Measurements from ENCODE around the gene SV2C. TPM values are rescaled to one million over a fixed set of nuclear protein-coding genes. Genes with fewer than 3 reads are reported as not detected.

The SV2C gene
- total and polyA plus RNA-seq, 2 of the 13 experiments (the other 11 are each of a cell fraction or from before 2014, with no cell fraction given) = not detected

DNA sequence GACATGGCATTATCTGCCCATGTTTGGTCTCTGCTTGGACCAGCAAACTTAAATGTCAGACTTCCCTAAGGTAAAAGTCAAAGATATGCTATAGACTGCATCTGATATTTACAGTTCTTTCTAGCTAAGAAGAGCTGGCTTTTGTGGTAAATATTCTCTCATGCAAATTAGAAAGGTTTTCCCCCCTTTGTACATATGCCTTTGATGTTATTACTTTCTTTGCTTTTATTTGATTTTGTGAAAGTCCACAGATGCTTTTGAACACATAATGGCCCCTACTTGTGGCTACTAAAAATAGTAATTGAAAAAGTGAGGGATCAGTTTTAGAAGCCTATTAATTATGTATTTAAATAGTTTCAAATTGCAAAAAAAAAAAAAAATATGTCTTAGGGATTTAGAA, 104.2 kb downstream of the SV2C start:
- FAIRE-seq (no peak), ATAC-seq (no peak), DNase-seq (ENCODE audit: low spot score) (no peak)
- in situ Hi-C loops (cut with HindIII; ENCODE audit: extremely low pct_ligation_motif_present, low pct_unique_long_range_greater_than_20kb) (no loop called here), intact Hi-C loops (cut with micrococcal nuclease; ENCODE audit: unreplicated experiment) (no loop called here)
- no peak for TF ChIP-seq ZNF629 (CRISPR knock-in tag; conservative IDR thresholded peaks at IDR 0.05)
- TF ChIP-seq, protein P1, sequence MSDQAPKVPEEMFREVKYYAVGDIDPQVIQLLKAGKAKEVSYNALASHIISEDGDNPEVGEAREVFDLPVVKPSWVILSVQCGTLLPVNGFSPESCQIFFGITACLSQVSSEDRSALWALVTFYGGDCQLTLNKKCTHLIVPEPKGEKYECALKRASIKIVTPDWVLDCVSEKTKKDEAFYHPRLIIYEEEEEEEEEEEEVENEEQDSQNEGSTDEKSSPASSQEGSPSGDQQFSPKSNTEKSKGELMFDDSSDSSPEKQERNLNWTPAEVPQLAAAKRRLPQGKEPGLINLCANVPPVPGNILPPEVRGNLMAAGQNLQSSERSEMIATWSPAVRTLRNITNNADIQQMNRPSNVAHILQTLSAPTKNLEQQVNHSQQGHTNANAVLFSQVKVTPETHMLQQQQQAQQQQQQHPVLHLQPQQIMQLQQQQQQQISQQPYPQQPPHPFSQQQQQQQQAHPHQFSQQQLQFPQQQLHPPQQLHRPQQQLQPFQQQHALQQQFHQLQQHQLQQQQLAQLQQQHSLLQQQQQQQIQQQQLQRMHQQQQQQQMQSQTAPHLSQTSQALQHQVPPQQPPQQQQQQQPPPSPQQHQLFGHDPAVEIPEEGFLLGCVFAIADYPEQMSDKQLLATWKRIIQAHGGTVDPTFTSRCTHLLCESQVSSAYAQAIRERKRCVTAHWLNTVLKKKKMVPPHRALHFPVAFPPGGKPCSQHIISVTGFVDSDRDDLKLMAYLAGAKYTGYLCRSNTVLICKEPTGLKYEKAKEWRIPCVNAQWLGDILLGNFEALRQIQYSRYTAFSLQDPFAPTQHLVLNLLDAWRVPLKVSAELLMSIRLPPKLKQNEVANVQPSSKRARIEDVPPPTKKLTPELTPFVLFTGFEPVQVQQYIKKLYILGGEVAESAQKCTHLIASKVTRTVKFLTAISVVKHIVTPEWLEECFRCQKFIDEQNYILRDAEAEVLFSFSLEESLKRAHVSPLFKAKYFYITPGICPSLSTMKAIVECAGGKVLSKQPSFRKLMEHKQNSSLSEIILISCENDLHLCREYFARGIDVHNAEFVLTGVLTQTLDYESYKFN (CRISPR knock-in tag; conservative IDR thresholded peaks at IDR 0.05) = no peak
- no peak for TF ChIP-seq SP5 (CRISPR knock-in tag; IDR thresholded peaks at IDR 0.05; ENCODE audit: borderline replicate concordance, low read depth)
- no peak for TF ChIP-seq KLF15 (CRISPR knock-in tag; IDR thresholded peaks at IDR 0.05; ENCODE audit: borderline replicate concordance)
- no peak for TF ChIP-seq TCF7L2 (IDR thresholded peaks at IDR 0.05; ENCODE audit: low read depth, low read length)
- TF ChIP-seq SMAD1 (CRISPR knock-in tag; IDR thresholded peaks at IDR 0.05; ENCODE audit: borderline replicate concordance, low read depth) = no peak
- TF ChIP-seq ZNF547 (CRISPR knock-in tag; IDR thresholded peaks at IDR 0.05) = no peak
- TF ChIP-seq, protein P2, sequence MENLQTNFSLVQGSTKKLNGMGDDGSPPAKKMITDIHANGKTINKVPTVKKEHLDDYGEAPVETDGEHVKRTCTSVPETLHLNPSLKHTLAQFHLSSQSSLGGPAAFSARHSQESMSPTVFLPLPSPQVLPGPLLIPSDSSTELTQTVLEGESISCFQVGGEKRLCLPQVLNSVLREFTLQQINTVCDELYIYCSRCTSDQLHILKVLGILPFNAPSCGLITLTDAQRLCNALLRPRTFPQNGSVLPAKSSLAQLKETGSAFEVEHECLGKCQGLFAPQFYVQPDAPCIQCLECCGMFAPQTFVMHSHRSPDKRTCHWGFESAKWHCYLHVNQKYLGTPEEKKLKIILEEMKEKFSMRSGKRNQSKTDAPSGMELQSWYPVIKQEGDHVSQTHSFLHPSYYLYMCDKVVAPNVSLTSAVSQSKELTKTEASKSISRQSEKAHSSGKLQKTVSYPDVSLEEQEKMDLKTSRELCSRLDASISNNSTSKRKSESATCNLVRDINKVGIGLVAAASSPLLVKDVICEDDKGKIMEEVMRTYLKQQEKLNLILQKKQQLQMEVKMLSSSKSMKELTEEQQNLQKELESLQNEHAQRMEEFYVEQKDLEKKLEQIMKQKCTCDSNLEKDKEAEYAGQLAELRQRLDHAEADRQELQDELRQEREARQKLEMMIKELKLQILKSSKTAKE (CRISPR knock-in tag; IDR thresholded peaks at IDR 0.05; ENCODE audit: borderline replicate concordance) = no peak
- TF ChIP-seq, protein P3, sequence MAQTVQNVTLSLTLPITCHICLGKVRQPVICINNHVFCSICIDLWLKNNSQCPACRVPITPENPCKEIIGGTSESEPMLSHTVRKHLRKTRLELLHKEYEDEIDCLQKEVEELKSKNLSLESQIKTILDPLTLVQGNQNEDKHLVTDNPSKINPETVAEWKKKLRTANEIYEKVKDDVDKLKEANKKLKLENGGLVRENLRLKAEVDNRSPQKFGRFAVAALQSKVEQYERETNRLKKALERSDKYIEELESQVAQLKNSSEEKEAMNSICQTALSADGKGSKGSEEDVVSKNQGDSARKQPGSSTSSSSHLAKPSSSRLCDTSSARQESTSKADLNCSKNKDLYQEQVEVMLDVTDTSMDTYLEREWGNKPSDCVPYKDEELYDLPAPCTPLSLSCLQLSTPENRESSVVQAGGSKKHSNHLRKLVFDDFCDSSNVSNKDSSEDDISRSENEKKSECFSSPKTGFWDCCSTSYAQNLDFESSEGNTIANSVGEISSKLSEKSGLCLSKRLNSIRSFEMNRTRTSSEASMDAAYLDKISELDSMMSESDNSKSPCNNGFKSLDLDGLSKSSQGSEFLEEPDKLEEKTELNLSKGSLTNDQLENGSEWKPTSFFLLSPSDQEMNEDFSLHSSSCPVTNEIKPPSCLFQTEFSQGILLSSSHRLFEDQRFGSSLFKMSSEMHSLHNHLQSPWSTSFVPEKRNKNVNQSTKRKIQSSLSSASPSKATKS (CRISPR knock-in tag; IDR thresholded peaks at IDR 0.05) = no peak
- no peak for TF ChIP-seq PHF20 (CRISPR knock-in tag; IDR thresholded peaks at IDR 0.05)
- no peak for TF ChIP-seq ZNF124 (CRISPR knock-in tag; IDR thresholded peaks at IDR 0.05)
- TF ChIP-seq MBNL3 (CRISPR knock-in tag; conservative IDR thresholded peaks at IDR 0.05) = no peak
- TF ChIP-seq AGO1 (IDR thresholded peaks at IDR 0.05; ENCODE audit: low read depth, low read length, poor library complexity, severe bottlenecking) = no peak
- no peak for TF ChIP-seq GTF2F1 (IDR thresholded peaks at IDR 0.05; ENCODE audit: low read length)
- no peak for TF ChIP-seq ZNF747 (CRISPR knock-in tag; IDR thresholded peaks at IDR 0.05; ENCODE audit: borderline replicate concordance)
- no peak for TF ChIP-seq HNRNPK (IDR thresholded peaks at IDR 0.05; ENCODE audit: low read depth, low read length, poor library complexity, severe bottlenecking)
- TF ChIP-seq, protein P4, sequence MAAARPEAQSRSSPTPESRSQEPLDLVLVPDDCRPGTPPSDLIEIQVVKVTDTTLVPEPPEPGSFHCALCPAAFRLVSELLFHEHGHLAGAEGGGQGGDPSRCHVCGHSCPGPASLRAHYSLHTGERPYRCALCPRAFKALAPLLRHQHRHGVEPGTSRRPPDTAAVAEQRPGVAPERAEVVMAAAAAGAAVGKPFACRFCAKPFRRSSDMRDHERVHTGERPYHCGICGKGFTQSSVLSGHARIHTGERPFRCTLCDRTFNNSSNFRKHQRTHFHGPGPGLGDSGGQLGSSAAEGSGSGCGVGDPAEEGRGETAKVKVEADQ (CRISPR knock-in tag; IDR thresholded peaks at IDR 0.05; ENCODE audit: borderline replicate concordance) = no peak
- no peak for TF ChIP-seq ZMAT3 (CRISPR knock-in tag; conservative IDR thresholded peaks at IDR 0.05)
- Histone ChIP-seq H3K4me1 (ENCODE audit: insufficient read depth, low read length) (no peaks in the 10 kb centered on the region), H2AFZ (ENCODE audit: low read length) (no peak overlapping the region), H3K4me3 (replicated peaks in 1 of 3; ENCODE audit: insufficient read depth in 1 of 3, low read depth in 2 of 3, low read length in 3 of 3) (no peak overlapping the region), H3K4me2 (ENCODE audit: low read depth, low read length) (no peak overlapping the region), H3K79me2 (ENCODE audit: insufficient read depth, low read length) (no peaks in the 10 kb centered on the region), H3K9me3 (ENCODE audit: low read length) (no peaks in the 10 kb centered on the region), H3K36me3 (replicated peaks in 1 of 2; ENCODE audit: control insufficient read depth in 1 of 2, insufficient read depth in 2 of 2, low read length in 2 of 2) (no peaks in the 10 kb centered on the region), H3K9ac (ENCODE audit: insufficient read depth, low read depth, low read length) (no peak overlapping the region), H3K27me3 (ENCODE audit: control insufficient read depth in 1 of 2, insufficient read depth in 2 of 2, low read length in 2 of 2) (no peaks in the 10 kb centered on the region; a peak in 1 of 5 replicates), H3K27ac (ENCODE audit: extremely low read length, insufficient read depth, low read length) (no peak overlapping the region), H4K20me1 (ENCODE audit: insufficient read depth, low read length) (no peaks in the 10 kb centered on the region)
- ChIA-PET CTCF (ENCODE audit: low intra/inter-chr PET ratio, low total read pairs) (no interaction called here), POLR2A (no interaction called here)
- no TSS peak for BruUV-seq (replicated peaks)
